IPS-15b (cell line): ENCODE measurements around the gene KCNQ1OT1.

Source experiments
- H3K27me3 ChIP-seq: one replicate; pipeline ENCODE4 v1.6.1; 2013; ENCODE audit warnings: low read length; ENCODE audit not compliant: control insufficient read depth, insufficient read depth
- H3K36me3 ChIP-seq: one replicate; pipeline ENCODE4 v1.6.1; 2013; ENCODE audit warnings: low read length; ENCODE audit not compliant: control insufficient read depth, insufficient read depth
- H3K4me1 ChIP-seq: one replicate; pipeline ENCODE4 v1.6.1; 2013; ENCODE audit warnings: mild to moderate bottlenecking, low read length; ENCODE audit not compliant: control insufficient read depth, insufficient read depth
- H3K4me3 ChIP-seq: one replicate; pipeline ENCODE4 v1.5.1; 2013; ENCODE audit warnings: low read depth, low read length
- H3K9ac ChIP-seq: one replicate; pipeline ENCODE4 v1.6.1; 2013; ENCODE audit warnings: low read depth, mild to moderate bottlenecking, low read length
- H3K9me3 ChIP-seq: one replicate; pipeline ENCODE4 v1.6.1; 2013; ENCODE audit warnings: mild to moderate bottlenecking, low read length; ENCODE audit not compliant: control insufficient read depth, insufficient read depth

Gene KCNQ1OT1

DNA sequence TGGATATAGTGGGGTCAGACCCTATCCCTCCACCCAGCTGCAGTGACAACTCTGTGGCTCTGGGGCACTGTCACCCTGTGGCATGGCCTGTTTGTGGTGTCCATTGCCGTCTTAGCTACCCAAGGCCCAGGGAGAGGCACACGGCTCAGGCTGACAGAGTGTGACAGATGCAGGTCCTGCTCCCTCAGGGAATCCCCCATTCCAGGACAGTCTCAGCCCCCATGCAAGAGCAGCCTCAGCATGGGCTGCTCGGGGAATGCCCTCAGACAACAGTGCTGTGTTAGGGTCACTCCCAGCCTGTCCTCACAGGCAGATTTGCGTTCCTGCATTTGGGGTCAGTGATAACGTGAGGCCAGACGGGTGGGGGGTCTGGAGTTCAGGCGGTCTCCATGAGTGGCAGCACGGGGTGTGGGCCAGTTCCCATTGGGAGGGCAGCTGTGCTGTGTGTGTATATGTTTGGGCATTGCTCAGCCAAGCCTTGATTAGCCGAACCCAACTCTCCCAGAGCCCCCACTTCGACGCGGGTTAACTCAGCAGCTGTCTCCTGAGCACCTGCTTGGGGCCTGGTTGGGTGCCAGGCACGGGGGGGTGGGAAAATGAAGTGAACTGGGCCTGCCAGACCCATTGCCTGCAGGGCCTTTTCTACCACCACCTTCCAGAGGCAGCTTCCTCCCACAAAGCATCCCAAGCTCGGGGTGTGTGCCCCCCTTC is 5.3 kb upstream of the KCNQ1OT1 start:
- no peaks in the 10 kb centered on the region for H3K9me3 ChIP-seq
- H3K27me3 ChIP-seq = peaks cover 55% of the 10 kb centered on the region
- H3K36me3 ChIP-seq = no peaks in the 10 kb centered on the region
- H3K9ac ChIP-seq = no peak overlapping the region
- H3K4me3 ChIP-seq = no peak overlapping the region
- peaks cover 6% of the 10 kb centered on the region for H3K4me1 ChIP-seq

DNA sequence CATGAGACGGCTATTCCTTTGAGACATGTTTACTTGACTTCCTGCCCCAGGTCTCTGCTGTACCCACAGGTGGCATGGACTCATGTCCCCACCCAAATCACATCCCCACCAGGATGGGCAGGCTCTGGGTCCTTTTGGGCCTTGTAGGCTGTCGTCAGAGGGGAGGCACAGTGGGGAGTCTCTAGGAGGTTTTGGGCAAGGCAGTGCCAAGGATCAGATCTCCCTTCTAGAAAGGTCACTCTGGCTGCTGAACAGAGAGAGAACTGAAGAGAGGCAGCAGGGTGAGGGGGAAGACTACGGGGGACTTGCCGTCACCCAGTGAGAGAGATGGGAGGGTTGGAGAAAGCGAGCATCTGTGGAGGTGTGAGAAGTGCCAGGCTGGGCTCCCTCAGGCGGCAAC is 4.6 kb upstream of the KCNQ1OT1 start:
- Histone ChIP-seq H3K36me3 (no peaks in the 10 kb centered on the region), H3K4me3 (no peak overlapping the region), H3K4me1 (peaks cover 6% of the 10 kb centered on the region), H3K9me3 (no peaks in the 10 kb centered on the region), H3K9ac (no peak overlapping the region), H3K27me3 (peaks cover 52% of the 10 kb centered on the region)

DNA sequence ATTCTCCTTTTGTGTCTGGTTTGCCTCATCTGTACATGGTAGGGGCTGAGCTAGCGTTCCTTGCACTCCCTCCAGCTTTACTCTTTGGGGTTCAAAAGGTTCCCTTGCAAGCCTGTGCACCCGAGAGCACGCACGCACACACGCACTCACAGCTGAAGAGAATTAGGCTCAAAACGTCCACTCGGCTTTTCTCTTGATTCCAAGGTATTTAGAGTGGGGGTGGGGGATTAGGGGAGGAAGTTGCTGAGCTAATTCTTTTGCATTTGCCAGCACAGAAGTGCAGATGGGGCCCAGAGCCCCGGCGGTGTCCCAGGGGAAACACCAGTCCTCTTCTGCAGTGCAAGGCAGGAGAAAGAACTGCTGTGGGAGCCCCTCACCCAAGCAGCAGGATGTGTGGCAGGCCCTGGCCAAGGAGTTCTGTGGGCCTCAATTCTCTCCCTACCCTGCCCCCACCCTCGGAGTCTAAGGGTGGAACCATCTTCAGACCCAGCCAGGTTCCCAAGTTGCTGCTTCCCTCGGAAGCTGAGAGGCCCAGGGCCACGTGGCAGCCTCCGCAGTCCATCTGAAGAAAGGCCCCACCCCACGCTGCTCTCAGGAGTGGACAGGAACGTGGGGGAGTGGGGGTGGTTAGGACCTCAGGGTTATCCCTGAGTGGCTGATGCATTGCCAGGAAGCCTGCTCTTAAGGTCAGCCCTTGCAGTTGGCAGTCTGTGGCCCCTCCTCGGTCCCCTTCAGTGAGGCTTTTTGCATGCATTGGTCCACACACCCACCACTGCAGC is 3.8 kb upstream of the KCNQ1OT1 start:
- peaks cover 52% of the 10 kb centered on the region for H3K27me3 ChIP-seq
- no peak overlapping the region for H3K9ac ChIP-seq
- no peaks in the 10 kb centered on the region for H3K9me3 ChIP-seq
- no peak overlapping the region for H3K4me3 ChIP-seq
- no peaks in the 10 kb centered on the region for H3K36me3 ChIP-seq
- H3K4me1 ChIP-seq = peaks cover 6% of the 10 kb centered on the region

- Histone ChIP-seq H3K9me3 (no peaks in the 10 kb centered on the region), H3K27me3 (peaks cover 51% of the 10 kb centered on the region), H3K4me1 (peaks cover 6% of the 10 kb centered on the region), H3K36me3 (peaks cover 3% of the 10 kb centered on the region), H3K4me3 (no peak overlapping the region), H3K9ac (no peak overlapping the region)
These were observed 3.1 kb upstream of the KCNQ1OT1 start for GRCh38 chr11:2702771-2703362.

DNA sequence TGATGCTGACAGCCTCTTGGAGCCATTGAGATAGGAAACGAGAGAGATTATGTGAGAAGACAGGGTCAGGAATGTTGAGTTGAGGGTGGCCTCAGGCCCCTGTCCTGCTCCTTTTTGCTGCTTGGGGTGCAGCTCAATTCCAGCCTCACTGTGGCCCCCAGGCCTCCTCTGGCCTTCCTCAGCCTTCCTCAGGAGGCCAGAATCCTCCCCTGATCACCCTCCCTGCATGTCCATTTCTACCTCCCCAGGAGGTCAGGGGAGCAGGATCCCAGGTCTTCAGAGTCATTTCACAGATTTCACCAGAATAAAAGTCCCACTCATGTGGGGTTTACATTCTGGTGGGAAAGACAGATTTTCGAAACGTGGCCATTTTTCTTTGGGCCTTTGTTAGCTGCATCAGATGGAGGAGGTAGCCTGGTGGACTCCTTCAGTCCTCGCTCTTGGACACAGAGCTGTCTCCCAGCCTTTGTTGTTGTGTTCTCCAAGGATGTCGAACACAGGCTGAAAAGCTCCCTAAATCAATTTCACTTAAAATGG is 2.2 kb upstream of the KCNQ1OT1 start:
- H3K4me1 ChIP-seq = peaks cover 6% of the 10 kb centered on the region
- peaks cover 44% of the 10 kb centered on the region for H3K27me3 ChIP-seq

DNA sequence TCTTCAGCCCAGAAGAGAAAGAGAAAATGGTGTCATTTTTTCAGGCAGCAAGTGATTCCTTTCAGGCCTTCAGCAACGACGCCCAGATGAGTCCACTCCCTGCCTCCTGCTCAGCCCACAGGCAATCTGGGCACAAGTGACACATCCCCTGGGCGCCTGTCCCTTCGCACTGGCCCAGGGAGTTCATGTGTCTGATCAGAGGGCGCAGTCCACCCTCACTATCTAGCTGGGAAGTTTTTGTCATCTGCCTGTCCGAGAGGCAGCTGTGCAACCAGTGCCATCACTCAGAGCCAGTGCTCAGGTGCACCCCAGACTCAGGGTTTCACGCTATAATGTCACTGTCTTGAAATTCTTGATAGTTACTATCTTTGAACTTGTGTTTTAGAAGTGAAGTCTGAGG is 1.4 kb upstream of the KCNQ1OT1 start:
- no peaks in the 10 kb centered on the region for H3K9me3 ChIP-seq
- H3K4me1 ChIP-seq = peaks cover 9% of the 10 kb centered on the region
- H3K9ac ChIP-seq = no peak overlapping the region
- H3K4me3 ChIP-seq = no peak overlapping the region
- H3K36me3 ChIP-seq = peaks cover 3% of the 10 kb centered on the region
- H3K27me3 ChIP-seq = peaks cover 37% of the 10 kb centered on the region

More for the DNA sequence above, 2.2 kb upstream of the KCNQ1OT1 start:
- Histone ChIP-seq H3K9ac (no peak overlapping the region), H3K9me3 (no peaks in the 10 kb centered on the region), H3K36me3 (peaks cover 3% of the 10 kb centered on the region), H3K4me3 (no peak overlapping the region)

DNA sequence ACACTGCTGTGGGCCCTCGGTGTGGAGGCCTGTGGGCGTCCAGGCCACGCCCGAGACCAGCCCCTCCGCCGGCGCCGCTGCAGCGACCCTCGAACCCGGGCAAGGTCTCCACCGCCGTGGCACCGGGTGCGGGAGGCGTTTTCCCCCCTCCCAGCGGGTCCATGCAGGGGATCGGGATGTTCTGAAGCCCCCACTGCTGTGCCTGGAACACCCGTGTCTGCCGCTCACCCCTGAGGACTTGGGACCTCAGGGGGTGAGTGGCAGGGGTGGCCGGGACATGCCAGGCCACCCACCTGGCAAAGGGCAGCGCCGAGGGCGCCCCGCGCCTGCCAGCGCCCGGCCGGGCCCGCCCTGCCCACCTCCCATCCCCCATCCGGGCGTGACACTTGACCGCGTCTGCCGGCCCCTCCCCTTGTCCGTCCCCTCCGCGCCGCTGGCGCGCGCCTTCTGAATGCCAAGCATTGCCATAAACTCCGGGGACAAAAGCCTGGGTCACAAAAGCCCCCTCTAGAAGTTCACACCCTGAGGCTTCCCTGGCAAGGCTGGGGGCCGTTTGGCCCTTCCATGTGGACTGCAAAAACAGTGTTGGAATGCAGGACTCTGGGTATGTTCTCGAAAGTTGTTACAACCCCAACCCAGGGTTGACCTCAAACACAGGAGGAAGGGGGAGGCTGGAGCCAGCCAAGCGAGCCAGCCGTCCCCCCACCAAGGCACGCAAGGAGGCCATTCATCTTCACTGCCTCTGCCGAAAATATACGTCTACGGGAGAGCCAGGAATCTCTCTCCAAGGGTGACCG is 819 bp upstream of the KCNQ1OT1 start:
- peak overlapping the region; percentile 45 for H3K4me3 ChIP-seq
- peaks cover 3% of the 10 kb centered on the region for H3K36me3 ChIP-seq
- peaks cover 16% of the 10 kb centered on the region for H3K4me1 ChIP-seq
- H3K27me3 ChIP-seq = peaks cover 31% of the 10 kb centered on the region
- H3K9ac ChIP-seq = no peak overlapping the region
- no peaks in the 10 kb centered on the region for H3K9me3 ChIP-seq

DNA sequence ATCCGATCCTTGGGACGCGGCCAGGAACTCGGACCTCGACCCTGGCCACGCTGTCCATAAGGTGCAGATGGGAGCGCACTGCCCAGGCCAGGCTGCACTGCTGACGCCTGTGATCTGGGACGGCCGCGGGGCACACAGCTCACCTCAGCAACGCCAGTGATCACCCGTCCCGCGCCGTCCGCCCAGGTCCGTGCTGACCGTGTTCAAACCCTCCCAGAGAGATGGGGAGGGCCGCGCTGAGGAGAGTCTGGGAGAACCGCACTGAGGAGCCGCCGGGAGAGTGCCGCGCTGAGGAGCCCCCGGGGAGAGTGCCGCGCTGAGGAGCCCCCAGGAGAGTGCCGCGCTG is 636 bp downstream of the KCNQ1OT1 start:
- H3K36me3 ChIP-seq = peaks cover 3% of the 10 kb centered on the region
- peaks cover 22% of the 10 kb centered on the region for H3K27me3 ChIP-seq
- peaks cover 28% of the 10 kb centered on the region for H3K4me1 ChIP-seq
- H3K9me3 ChIP-seq = no peaks in the 10 kb centered on the region
- H3K9ac ChIP-seq = peak overlapping the region; percentile 70
- H3K4me3 ChIP-seq = peak overlapping the region; percentile 74

DNA sequence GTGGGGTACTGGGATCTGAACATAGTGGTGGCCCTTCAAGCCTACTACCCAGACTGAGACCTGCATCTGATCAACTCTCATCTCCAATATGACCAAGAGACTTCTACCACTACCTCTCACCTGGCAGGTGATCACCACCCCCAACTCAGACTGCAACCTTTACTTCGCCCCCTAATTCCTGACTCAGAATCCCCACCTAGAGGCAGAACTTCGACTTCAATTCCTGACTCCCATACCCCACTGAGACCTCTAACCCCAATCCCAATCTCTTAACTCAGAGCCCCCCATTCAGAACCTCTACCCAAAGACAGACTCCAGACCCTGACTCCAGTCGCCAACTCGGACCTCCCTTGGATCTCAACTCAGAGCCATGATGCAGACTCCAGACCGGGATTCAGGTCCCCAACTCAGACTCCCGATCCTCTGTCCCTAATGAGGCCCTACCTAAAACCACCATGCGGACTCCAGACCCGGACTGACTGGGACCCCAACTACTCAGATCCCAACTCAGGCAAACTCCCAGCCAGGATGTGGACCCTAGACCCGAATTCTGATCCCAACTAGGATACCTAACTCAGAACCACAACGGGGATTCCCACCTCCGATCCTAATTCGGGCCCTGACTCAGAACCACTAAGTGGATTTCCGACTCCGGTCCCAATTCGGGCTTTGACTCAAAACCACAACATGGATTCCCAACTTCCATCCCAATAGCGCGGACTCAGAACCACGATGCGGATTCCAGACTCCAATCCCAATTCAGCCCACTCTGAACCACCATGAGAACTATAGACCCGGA is 1.2 kb downstream of the KCNQ1OT1 start:
- no peaks in the 10 kb centered on the region for H3K9me3 ChIP-seq
- H3K27me3 ChIP-seq = peaks cover 20% of the 10 kb centered on the region
- peak overlapping the region; percentile 74 for H3K4me3 ChIP-seq
- peak overlapping the region; percentile 70 for H3K9ac ChIP-seq
- peaks cover 30% of the 10 kb centered on the region for H3K4me1 ChIP-seq
- peaks cover 3% of the 10 kb centered on the region for H3K36me3 ChIP-seq

- Histone ChIP-seq H3K4me3 (peak overlapping the region; percentile 74), H3K4me1 (peaks cover 30% of the 10 kb centered on the region), H3K9ac (no peak overlapping the region), H3K36me3 (peaks cover 3% of the 10 kb centered on the region), H3K9me3 (no peaks in the 10 kb centered on the region), H3K27me3 (peaks cover 17% of the 10 kb centered on the region)
These were observed 1.9 kb downstream of the KCNQ1OT1 start for GRCh38 chr11:2697866-2698265.

DNA sequence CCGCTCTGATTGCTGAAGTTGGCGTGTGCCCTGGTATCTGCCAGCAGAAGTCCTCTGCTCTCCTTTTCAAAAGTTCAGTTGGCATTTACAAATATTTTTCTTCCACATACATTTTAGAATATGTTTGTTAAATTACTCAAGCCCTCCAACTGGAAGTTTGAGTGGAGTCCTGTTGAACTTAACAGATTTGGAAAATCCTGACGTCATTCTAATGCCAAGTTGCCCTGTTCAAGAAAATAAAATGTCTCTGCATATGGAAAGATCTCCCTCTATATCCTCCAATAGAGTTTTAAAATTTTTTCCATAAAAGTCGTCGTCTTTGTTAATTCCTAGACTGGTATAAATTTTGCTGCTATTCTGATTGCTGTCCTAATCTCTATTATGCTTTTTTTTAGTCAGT is 3.3 kb downstream of the KCNQ1OT1 start:
- peaks cover 3% of the 10 kb centered on the region for H3K27me3 ChIP-seq
- no peak overlapping the region for H3K4me3 ChIP-seq
- peaks cover 43% of the 10 kb centered on the region for H3K4me1 ChIP-seq
- H3K9ac ChIP-seq = no peak overlapping the region
- H3K36me3 ChIP-seq = peaks cover 3% of the 10 kb centered on the region
- no peaks in the 10 kb centered on the region for H3K9me3 ChIP-seq
